Right cardiac atrium (tissue), 5 donors: Measurements from ENCODE around the gene GBA2. TPM values are rescaled to one million over a fixed set of nuclear protein-coding genes. Genes with fewer than 3 reads are reported as not detected.
A peak's percentile ranks its signal among the peaks of the same experiment; 100 is the strongest.

Source experiments
- ATAC-seq, 2 donors: fragments of 200-7000 bp; cut with Tn5 transposase; one replicate each; pipeline versions ENCODE4 v1.8.0 to v1.9.1; 2020; ENCODE audit warnings: moderate library complexity in 2 of 2, mild to moderate bottlenecking in 1 of 2
- DNase-seq, 3 donors: peaks; one replicate each; pipeline ENCODE4 v3.0.0-alpha.2; 2020
- H3K27ac ChIP-seq: one replicate; pipeline ENCODE4 v1.5.1; 2013; ENCODE audit warnings: mild to moderate bottlenecking, low read length, control low read depth, moderate library complexity
- H3K27me3 ChIP-seq: one replicate; pipeline ENCODE4 v1.6.1; 2013; ENCODE audit not compliant: control insufficient read depth, insufficient read depth
- H3K4me1 ChIP-seq: one replicate; pipeline ENCODE4 v1.6.1; 2013; ENCODE audit warnings: low read length; ENCODE audit not compliant: control insufficient read depth, insufficient read depth
- H3K4me3 ChIP-seq: one replicate; pipeline ENCODE4 v1.5.1; 2013; ENCODE audit warnings: low read length, control low read depth
- H3K9me3 ChIP-seq: one replicate; pipeline ENCODE4 v1.6.1; 2013; ENCODE audit warnings: low read length; ENCODE audit not compliant: control insufficient read depth
- WGBS: extraction: QIAGEN DNeasy Blood & Tissue Kit; methylation state at CpG from one replicate; pipeline ENCODE4 v1.1.7; 2013; 5-methylcytosine and 5-hydroxymethylcytosine counted together
- intact Hi-C, 4 donors: fragments of 100-400 bp; cut with DNase I; formaldehyde crosslinking; loops; one replicate each; pipeline versions ENCODE4 v1.11.0 to v1.14.0; 2022 to 2023
- polyA plus RNA-seq: library from polyadenylated mRNA; stranded (reverse); fragments of 200-250 nt; gene quantifications from one replicate; pipeline ENCODE4 v1.2.3, GENCODE V29; 2013
- total RNA-seq, 4 donors: library from RNA; stranded (reverse); fragmentation: NEBNext Ultra II Directional; extraction: Animal tissue kit (Norgen Biotek cat#: 25700); gene quantifications; one replicate each; pipeline ENCODE4 v1.2.1, GENCODE V29; 2021
- donor health status: healthy with polysubstance abuse.
- donor health status: DM: no; HTN: yes; CAD: no.
- donor health status: DM: no; HTN: no; CAD: no.
- donor health status: DM: no; HTN: yes; CAD: no; lungs with severe emphysema.
- donor health status: DM: yes; HTN: yes; CAD: no.

The GBA2 gene
- total and polyA plus RNA-seq, 5 donors: 70.3 to 117 (median 93.8) TPM

GRCh38 chr9:35738186-35738585, 10.8 kb downstream of the GBA2 start:
- DNase-seq (no peak), ATAC-seq (no peak)
- intact Hi-C loops: no loop called here
- Histone ChIP-seq H3K27me3 (no peaks in the 10 kb centered on the region), H3K4me3 (no peak overlapping the region), H3K4me1 (no peaks in the 10 kb centered on the region), H3K27ac (no peak overlapping the region), H3K9me3 (no peaks in the 10 kb centered on the region)
- WGBS: 76% methylated on average over 4 of the region's 4 CpGs

DNA sequence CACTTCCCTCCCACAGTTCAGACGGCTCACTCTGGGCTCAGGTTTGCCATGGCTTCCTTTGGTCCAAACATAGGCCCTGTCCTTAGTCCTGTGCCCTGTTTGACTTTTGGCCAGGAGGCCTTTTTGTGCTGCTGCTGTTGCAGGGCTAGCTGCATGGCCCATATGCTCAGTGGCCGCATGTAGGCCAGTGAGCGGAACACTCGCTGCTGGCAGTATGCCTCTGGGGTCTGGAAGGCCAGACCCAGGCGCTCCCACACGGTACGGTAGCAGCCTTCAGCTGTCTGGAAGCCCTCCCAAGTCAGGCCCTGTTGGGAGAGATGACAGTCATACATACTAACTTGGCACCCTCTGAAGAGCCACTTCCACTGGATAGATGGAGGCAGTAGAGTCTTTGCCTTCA, 11.9 kb downstream of the GBA2 start:
- intact Hi-C loops: no loop called here
- 64% methylated on average over 7 of the region's 7 CpGs for WGBS
- no peak overlapping the region for H3K27ac ChIP-seq
- no peaks in the 10 kb centered on the region for H3K27me3 ChIP-seq
- H3K4me1 ChIP-seq: no peaks in the 10 kb centered on the region
- H3K9me3 ChIP-seq: no peaks in the 10 kb centered on the region
- H3K4me3 ChIP-seq: no peak overlapping the region
- no peak for ATAC-seq
- no peak for DNase-seq

DNA sequence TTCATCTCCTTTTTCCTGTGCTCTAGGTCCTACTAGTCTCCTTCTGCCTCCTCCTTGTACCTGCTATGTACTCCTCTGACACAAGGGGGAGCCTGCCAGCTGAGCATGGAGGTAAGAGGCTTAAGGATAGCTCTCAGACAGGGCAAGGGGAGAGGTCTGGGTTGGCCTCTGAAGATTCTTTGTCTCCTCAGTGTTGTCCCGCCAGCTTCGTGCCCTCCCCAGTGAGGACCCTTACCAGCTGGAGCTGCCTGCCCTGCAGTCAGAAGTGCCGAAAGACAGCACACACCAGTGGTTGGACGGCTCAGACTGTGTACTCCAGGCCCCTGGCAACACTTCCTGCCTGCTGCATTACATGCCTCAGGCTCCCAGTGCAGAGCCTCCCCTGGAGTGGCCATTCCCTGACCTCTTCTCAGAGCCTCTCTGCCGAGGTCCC, 12.8 kb downstream of the GBA2 start:
- DNase-seq (peak in 2 of 3 donors; percentile 61 to 74), ATAC-seq (peak; percentile 0 to 6)
- intact Hi-C loops: no loop called here
- Histone ChIP-seq H3K27ac (peak overlapping the region; percentile 3), H3K4me1 (no peaks in the 10 kb centered on the region), H3K9me3 (no peaks in the 10 kb centered on the region), H3K4me3 (no peak overlapping the region), H3K27me3 (no peaks in the 10 kb centered on the region)
- 28% methylated on average over 5 of the region's 5 CpGs for WGBS

GRCh38 chr9:35734096-35734495, 14.9 kb downstream of the GBA2 start:
- intact Hi-C loops: loop anchor here in 2 of 4 donors (5.0 kb wide), 1 partner anchor 72 kb away; no protein-coding TSS in a partner anchor
- WGBS: 92% methylated on average over 3 of the region's 3 CpGs
- Histone ChIP-seq H3K27ac (no peak overlapping the region), H3K4me3 (no peak overlapping the region), H3K9me3 (no peaks in the 10 kb centered on the region), H3K27me3 (no peaks in the 10 kb centered on the region), H3K4me1 (peaks cover 10% of the 10 kb centered on the region)
- DNase-seq (no peak), ATAC-seq (no peak)

- intact Hi-C loops: loop anchor here in 2 of 4 donors (5.0 kb wide), 1 partner anchor 71 kb away; no protein-coding TSS in a partner anchor
- ATAC-seq: peak in 1 of 2 donors; percentile 2
- H3K9me3 ChIP-seq: no peaks in the 10 kb centered on the region
Observed at GRCh38 chr9:35732800-35733541, 16.1 kb downstream of the GBA2 start.

GRCh38 chr9:35732185-35732799, 16.7 kb downstream of the GBA2 start, which contains the start of the genes CREB3 and TLN1:
CREB3 (plus strand) TSS chr9:35732666; CDS start chr9:35732773, 107 bp downstream.
TLN1 (minus strand) TSS chr9:35732195; CDS start chr9:35725694, 6,501 bp downstream.
- Histone ChIP-seq H3K4me3 (peak within 1 kb of the TSS; percentile 64), H3K27me3 (no peaks in the 10 kb centered on the region), H3K27ac (peak within 1 kb of the TSS; percentile 93), H3K9me3 (no peaks in the 10 kb centered on the region), H3K4me1 (peaks cover 21% of the 10 kb centered on the region)
- intact Hi-C loops: loop anchor here in 2 of 4 donors (5.0 kb wide), 1 partner anchor 70 kb away; no protein-coding TSS in a partner anchor
- ATAC-seq (peak; percentile 92 to 94), DNase-seq (peak; percentile 99 to 100 (median 99))
- WGBS: under 1% methylated on average over 49 of the region's 49 CpGs

More at GRCh38 chr9:35732800-35733541, 16.1 kb downstream of the GBA2 start:
- Histone ChIP-seq H3K27me3 (no peaks in the 10 kb centered on the region), H3K4me3 (peak overlapping the region; percentile 64), H3K27ac (peak overlapping the region; percentile 93), H3K4me1 (peaks cover 16% of the 10 kb centered on the region)
- DNase-seq: no peak
- WGBS: 2% methylated on average over 14 of the region's 14 CpGs

GRCh38 chr9:35731415-35732184, 17.4 kb downstream of the GBA2 start:
- WGBS: under 1% methylated on average over 47 of the region's 47 CpGs
- no peak for DNase-seq
- intact Hi-C loops: loop anchor here in 2 of 4 donors (5.0 kb wide), 1 partner anchor 69 kb away; no protein-coding TSS in a partner anchor

GRCh38 chr9:35730486-35730854, 18.6 kb downstream of the GBA2 start:
- Histone ChIP-seq H3K27ac (peak overlapping the region; percentile 69), H3K4me1 (peaks cover 23% of the 10 kb centered on the region), H3K27me3 (no peaks in the 10 kb centered on the region), H3K9me3 (no peaks in the 10 kb centered on the region), H3K4me3 (peak overlapping the region; percentile 64)
- WGBS: 56% methylated on average over 2 of the region's 2 CpGs
- intact Hi-C loops: loop anchor here in 2 of 4 donors (5.0 kb wide), 1 partner anchor 68 kb away; no protein-coding TSS in a partner anchor
- ATAC-seq (no peak), DNase-seq (no peak)

More at GRCh38 chr9:35731415-35732184, 17.4 kb downstream of the GBA2 start:
- H3K27ac ChIP-seq: peak overlapping the region; percentile 93
- no peak for ATAC-seq
- H3K9me3 ChIP-seq: no peaks in the 10 kb centered on the region
- no peaks in the 10 kb centered on the region for H3K27me3 ChIP-seq
- peaks cover 21% of the 10 kb centered on the region for H3K4me1 ChIP-seq
- peak overlapping the region; percentile 64 for H3K4me3 ChIP-seq

- DNase-seq: peak; percentile 69 to 86 (median 85)
- H3K27me3 ChIP-seq: no peaks in the 10 kb centered on the region
- no peak for ATAC-seq
- H3K4me1 ChIP-seq: peaks cover 23% of the 10 kb centered on the region
- intact Hi-C loops: loop anchor here in 3 of 4 donors (2.0 to 10.0 kb wide), 4 partner anchors 33 to 68 kb away; partner anchors contain the start of gene ARHGEF39 (in 1 of the 3)
- peak overlapping the region; percentile 64 for H3K4me3 ChIP-seq
- peak overlapping the region; percentile 69 for H3K27ac ChIP-seq
- 8% methylated on average over 6 of the region's 6 CpGs for WGBS
- no peaks in the 10 kb centered on the region for H3K9me3 ChIP-seq
Observed at GRCh38 chr9:35729700-35730485, 19.1 kb downstream of the GBA2 start.

DNA sequence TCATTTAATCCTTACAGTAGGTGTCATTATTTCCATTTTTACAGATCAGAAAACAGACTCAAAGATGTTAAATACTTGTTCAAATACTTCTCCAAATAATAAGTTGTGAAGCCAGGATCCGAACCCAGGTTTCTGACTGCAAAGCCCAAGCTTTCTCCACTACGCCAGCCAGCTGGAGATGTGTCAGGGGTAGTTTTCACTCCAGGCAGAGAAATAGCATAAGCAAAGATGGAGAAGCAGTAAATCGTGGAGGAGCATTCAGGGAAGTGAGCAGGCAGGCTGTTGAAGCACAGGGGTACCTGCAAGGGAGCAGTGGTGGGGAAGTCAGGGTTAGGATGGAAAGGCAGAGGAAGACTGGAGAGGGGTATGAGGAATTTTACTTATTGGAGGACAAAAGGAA, 19.9 kb downstream of the GBA2 start:
- Histone ChIP-seq H3K27me3 (no peaks in the 10 kb centered on the region), H3K27ac (peak overlapping the region; percentile 69), H3K4me1 (peaks cover 23% of the 10 kb centered on the region), H3K4me3 (peak overlapping the region; percentile 45), H3K9me3 (no peaks in the 10 kb centered on the region)
- DNase-seq (no peak), ATAC-seq (no peak)
- WGBS: 31% methylated on average over 3 of the region's 3 CpGs
- intact Hi-C loops: loop anchor here in 2 of 4 donors (2.0 to 10.0 kb wide), 3 partner anchors 34 to 64 kb away; partner anchors contain the start of gene ARHGEF39 (in 1 of the 2)
